Measurements from ENCODE around the gene EPB41L4B. TPM values are rescaled to one million over a fixed set of nuclear protein-coding genes. Genes with fewer than 3 reads are reported as not detected.
A peak's percentile ranks its signal among the peaks of the same experiment; 100 is the strongest.

EPB41L4B gene
- total RNA-seq, 1 experiment from 2014 or later, result 8.1 TPM

DNA sequence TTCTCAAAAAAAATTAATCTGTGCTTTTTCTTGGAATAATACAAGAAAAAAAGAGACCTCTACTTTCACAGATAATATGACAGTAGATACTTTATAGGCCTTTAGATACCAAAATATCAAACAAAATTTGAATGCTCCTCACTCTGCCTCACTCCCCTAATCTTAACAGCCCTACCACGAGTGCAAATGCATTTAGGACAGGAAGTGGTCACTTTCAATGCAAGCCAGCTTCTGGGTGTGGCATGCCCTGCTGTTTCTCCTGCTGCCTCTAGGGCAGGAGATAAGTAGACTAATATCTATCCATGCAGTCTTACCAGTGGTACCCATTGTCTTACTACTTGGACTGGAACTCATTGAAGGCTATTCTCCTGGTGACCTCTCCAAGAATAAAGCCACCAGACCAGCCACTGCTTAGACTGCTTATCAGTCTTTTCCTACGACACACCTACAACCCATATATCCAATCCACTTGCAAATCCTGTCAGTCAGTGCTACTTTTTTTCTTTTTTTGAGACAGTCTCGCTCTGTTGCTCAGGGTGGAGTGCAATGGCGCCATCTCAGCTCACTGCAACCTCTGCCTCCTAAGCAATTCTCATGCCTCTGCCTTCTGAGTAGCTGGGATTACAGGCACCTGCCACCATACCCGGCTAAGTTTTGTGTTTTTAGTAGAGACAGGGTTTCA lies 176.8 kb downstream of the EPB41L4B start:
- ATAC-seq (peak; percentile 99), DNase-seq (ENCODE audit: low read depth, low spot score) (peak; percentile 60)
- H3K4me3 ChIP-seq (replicated peaks in 1 of 2; ENCODE audit: low read depth in 1 of 2, low read length in 2 of 2), result no peak overlapping the region
- ChIA-PET POLR2A (interaction anchor here (0.6 kb wide), 1 partner anchor 313 kb away, joined by 3 read pairs; no protein-coding TSS in a partner anchor), CTCF (interaction anchor here (0.9 to 1.9 kb wide), 2 partner anchors 39 to 201 kb away, joined by 3 to 6 read pairs; no protein-coding TSS in a partner anchor), RAD21 (ENCODE audit: low non-redundant PET in 1 of 2, low total read pairs in 2 of 2, uncharacterized antibody in 2 of 2, unreplicated experiment in 2 of 2) (no interaction called here)
- no TSS peak for BruUV-seq (replicated peaks)
- no peaks in the 10 kb centered on the region for H4K20me1 ChIP-seq (ENCODE audit: insufficient read depth)
- peaks cover 0 to 9% of the 10 kb centered on the region in 2 experiments; a peak in 2 of 4 replicates for H3K4me1 ChIP-seq (ENCODE audit: control insufficient read depth in 1 of 2, insufficient read depth in 2 of 2, low read length in 2 of 2)
- H3K27ac ChIP-seq (ENCODE audit: low read depth, low read length), result no peak overlapping the region
- no peaks in the 10 kb centered on the region for H3K9me3 ChIP-seq (ENCODE audit: control insufficient read depth in 1 of 2, insufficient read depth in 1 of 2, low read depth in 1 of 2, low read length in 2 of 2)
- peak overlapping the region; percentile 52 for H3K4me2 ChIP-seq (ENCODE audit: low read length)
- no peaks in the 10 kb centered on the region for H3K79me2 ChIP-seq (ENCODE audit: insufficient read depth, low read length)
- H3K27me3 ChIP-seq (ENCODE audit: insufficient read depth, low read length), result no peaks in the 10 kb centered on the region
- TF ChIP-seq RAD21 (IDR thresholded peaks at IDR 0.05; ENCODE audit: low read depth) (peak; percentile 13; the same call in 1 of the 2 replicates), ELF1 (IDR thresholded peaks at IDR 0.05; ENCODE audit: borderline replicate concordance, low read depth) (0 out of 2 replicates have a peak, but pooled peaks have one; percentile 9), MAX (IDR thresholded peaks at IDR 0.05) (peak; percentile 41; the same call in 1 of the 2 replicates), EZH2phosphoT487 (IDR thresholded peaks at IDR 0.05; ENCODE audit: borderline replicate concordance) (no peak), CBX3 (IDR thresholded peaks at IDR 0.05; ENCODE audit: low read depth) (peak; percentile 71; the same call in 1 of the 2 replicates), TCF7L2 (IDR thresholded peaks at IDR 0.05; ENCODE audit: borderline replicate concordance, extremely low read depth, insufficient read depth, insufficient read length) (no peak), CTCF (IDR thresholded peaks at IDR 0.05 in 2 of 3, conservative IDR thresholded peaks at IDR 0.05 in 1 of 3; ENCODE audit: borderline replicate concordance in 1 of 3, insufficient read depth in 1 of 3, low read depth in 2 of 3, low read length in 2 of 3) (peak in 2 of 3 experiments; percentile 67 to 68; a peak in 4 of 6 replicates)
- peak overlapping the region; percentile 94 for H2AFZ ChIP-seq (ENCODE audit: low read depth, low read length, poor library complexity, severe bottlenecking)
- no peak overlapping the region for H3K9ac ChIP-seq (ENCODE audit: low read length)
- no peaks in the 10 kb centered on the region for H3K9me2 ChIP-seq (ENCODE audit: insufficient read depth)
- H3K36me3 ChIP-seq (ENCODE audit: control insufficient read depth in 1 of 2, insufficient read depth in 2 of 2, low read length in 2 of 2), result no peaks in the 10 kb centered on the region
- intact Hi-C loops (cut with micrococcal nuclease), result no loop called here
